A549 (cell line): Measurements from ENCODE around the gene COX7A2.

Source experiments
- BHLHE40 ChIP-seq: IDR thresholded peaks from 2 replicates; pipeline ENCODE4 v1.6.1; 2012; ENCODE audit warnings: low read depth, low read length, inconsistent platforms
- CBX8 ChIP-seq: fragments of 200-600 bp; sonication (generic); IDR thresholded peaks from 2 replicates; pipeline ENCODE4 v1.6.1; 2016
- EP300 ChIP-seq, 2 experiments: fragments of >200 bp; sonication (Bioruptor Twin); formaldehyde crosslinking; IDR thresholded peaks; 2 replicates in 1 of 2; 3 replicates in 1 of 2; pipeline ENCODE4 v1.6.1; 2016 to 2017
- JUN ChIP-seq, 2 experiments: fragments of >200 bp; sonication (Bioruptor Twin); formaldehyde crosslinking; IDR thresholded peaks; 2 replicates in 1 of 2; 3 replicates in 1 of 2; pipeline ENCODE4 v1.6.1; 2016 to 2017
- MAFK ChIP-seq: fragments of 450-650 bp; IDR thresholded peaks from 2 replicates; pipeline ENCODE4 v1.6.1; 2014; ENCODE audit not compliant: partially characterized antibody
- MAZ ChIP-seq: fragments of 150-350 bp; IDR thresholded peaks from 2 replicates; pipeline ENCODE4 v1.6.1; 2014; ENCODE audit warnings: antibody characterized with exemption, low read depth, low read length, borderline replicate concordance
- POLR2A ChIP-seq: IDR thresholded peaks from 2 replicates; pipeline ENCODE4 v1.6.1; 2012; ENCODE audit warnings: mild to moderate bottlenecking, low read length
- TF ChIP-seq, protein P1 (sequence below): fragments of >200 bp; sonication (Bioruptor Twin); formaldehyde crosslinking; IDR thresholded peaks from 3 replicates; pipeline ENCODE4 v1.5.1; 2016

DNA sequence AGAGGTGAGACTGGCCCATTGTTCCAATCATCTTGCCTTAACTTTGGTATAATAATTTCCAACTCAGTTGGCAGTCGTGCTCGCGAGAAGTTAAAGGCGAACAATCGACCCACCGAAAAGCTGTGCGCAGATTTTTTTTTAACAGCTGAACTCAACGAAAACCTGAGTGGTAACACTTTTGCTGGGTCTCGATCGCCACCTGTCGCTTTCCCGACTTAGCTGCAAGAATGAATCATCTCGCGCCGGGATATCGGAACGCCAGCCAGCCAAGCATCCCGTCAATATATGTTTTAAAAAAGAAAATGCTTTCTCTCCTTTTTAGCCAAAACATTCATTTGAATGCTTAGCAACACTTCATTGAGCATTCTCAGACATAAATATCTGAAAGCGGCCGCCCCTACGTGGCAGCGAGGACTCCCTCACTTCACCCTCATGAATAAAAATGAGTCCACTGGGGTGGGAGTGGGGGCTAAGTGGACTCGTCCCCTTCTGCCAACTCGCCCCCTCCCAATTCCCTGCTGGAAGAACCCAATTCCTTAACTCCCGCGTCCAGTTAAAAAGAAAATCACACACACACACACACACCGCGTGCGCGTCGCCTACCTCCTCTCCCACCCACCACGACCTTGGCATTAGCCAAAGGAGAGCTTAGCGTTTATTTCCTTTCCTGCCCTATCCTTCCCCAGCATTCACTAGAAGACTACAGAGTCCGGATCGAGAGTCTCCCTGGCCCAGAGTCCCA lies 39.2 kb downstream of the COX7A2 start:
- TF ChIP-seq MAFK (no peak), EP300 (IDR thresholded peaks at IDR 0.05) (no peak), JUN (IDR thresholded peaks at IDR 0.05) (no peak), CBX8 (no peak), BHLHE40 (no peak), POLR2A (no peak), MAZ (no peak)
- TF ChIP-seq, protein P1, sequence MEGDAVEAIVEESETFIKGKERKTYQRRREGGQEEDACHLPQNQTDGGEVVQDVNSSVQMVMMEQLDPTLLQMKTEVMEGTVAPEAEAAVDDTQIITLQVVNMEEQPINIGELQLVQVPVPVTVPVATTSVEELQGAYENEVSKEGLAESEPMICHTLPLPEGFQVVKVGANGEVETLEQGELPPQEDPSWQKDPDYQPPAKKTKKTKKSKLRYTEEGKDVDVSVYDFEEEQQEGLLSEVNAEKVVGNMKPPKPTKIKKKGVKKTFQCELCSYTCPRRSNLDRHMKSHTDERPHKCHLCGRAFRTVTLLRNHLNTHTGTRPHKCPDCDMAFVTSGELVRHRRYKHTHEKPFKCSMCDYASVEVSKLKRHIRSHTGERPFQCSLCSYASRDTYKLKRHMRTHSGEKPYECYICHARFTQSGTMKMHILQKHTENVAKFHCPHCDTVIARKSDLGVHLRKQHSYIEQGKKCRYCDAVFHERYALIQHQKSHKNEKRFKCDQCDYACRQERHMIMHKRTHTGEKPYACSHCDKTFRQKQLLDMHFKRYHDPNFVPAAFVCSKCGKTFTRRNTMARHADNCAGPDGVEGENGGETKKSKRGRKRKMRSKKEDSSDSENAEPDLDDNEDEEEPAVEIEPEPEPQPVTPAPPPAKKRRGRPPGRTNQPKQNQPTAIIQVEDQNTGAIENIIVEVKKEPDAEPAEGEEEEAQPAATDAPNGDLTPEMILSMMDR = peak; percentile 66
